GM19468 (cell line): ENCODE results near the gene RTL5.
"Not testable (repeated sequence)": the region's sequence is repeated elsewhere in the genome, so short reads cannot be mapped to it uniquely, and the experiment has no call there.

Experiments used
- ATAC-seq: cut with Tn5 transposase; IDR thresholded peaks from one replicate; pipeline ENCODE4 v1.9.1; 2021; ENCODE audit warnings: mild to moderate bottlenecking, moderate library complexity, moderate number of reproducible peaks; ENCODE audit not compliant: unreplicated experiment; ENCODE audit errors: extremely low read depth

RTL5 gene

GRCh38 chrX:72131317-72132294 is at the start of gene RTL5:
Gene RTL5, minus strand, starts transcription at chrX:72131915.
- peak; percentile 17 for ATAC-seq

- ATAC-seq: no peak
Observed at GRCh38 chrX:72180539-72180938, 48.8 kb upstream of the RTL5 start.

- ATAC-seq: no peak
Observed at GRCh38 chrX:72176981-72177380, 45.3 kb upstream of the RTL5 start.

GRCh38 chrX:72176289-72176688 is 44.6 kb upstream of the RTL5 start:
- ATAC-seq: not testable (repeated sequence)

- ATAC-seq: no peak
Observed at GRCh38 chrX:72169008-72169728, 37.5 kb upstream of the RTL5 start.

GRCh38 chrX:72165551-72165950 is 33.8 kb upstream of the RTL5 start:
- no peak for ATAC-seq

GRCh38 chrX:72159769-72160168 is 28.1 kb upstream of the RTL5 start:
- ATAC-seq: no peak

- no peak for ATAC-seq
Observed at GRCh38 chrX:72158773-72159172, 27.1 kb upstream of the RTL5 start.

GRCh38 chrX:72146527-72146926 is 14.8 kb upstream of the RTL5 start:
- no peak for ATAC-seq

- ATAC-seq: no peak
Observed at GRCh38 chrX:72145181-72145580, 13.5 kb upstream of the RTL5 start.

GRCh38 chrX:72143609-72143907 is 11.8 kb upstream of the RTL5 start:
- no peak for ATAC-seq

GRCh38 chrX:72142794-72143608 is 11.3 kb upstream of the RTL5 start:
- ATAC-seq: no peak

GRCh38 chrX:72142094-72142793 is 10.5 kb upstream of the RTL5 start:
- no peak for ATAC-seq

GRCh38 chrX:72141372-72142004 is 9.8 kb upstream of the RTL5 start:
- peak; percentile 28 for ATAC-seq

- no peak for ATAC-seq
Observed at GRCh38 chrX:72139538-72139937, 7.8 kb upstream of the RTL5 start.

- no peak for ATAC-seq
Observed at GRCh38 chrX:72137846-72138495, 6.3 kb upstream of the RTL5 start.

GRCh38 chrX:72133851-72134546 is 2.3 kb upstream of the RTL5 start:
- ATAC-seq: no peak

- ATAC-seq: no peak
Observed at GRCh38 chrX:72132456-72132855, 741 bp upstream of the RTL5 start.
